SK-N-SH (cell line): Measurements from ENCODE around the gene VAMP3. TPM values are rescaled to one million over a fixed set of nuclear protein-coding genes. Genes with fewer than 3 reads are reported as not detected.

Experiments
- CTCF ChIA-PET: fragments of 300-600, 350-600 bp; formaldehyde crosslinking; extraction: SDS; loops from one replicate; lab custom pipeline; 2021; lab: Yijun Ruan, JAX
- POLR2A ChIA-PET: fragments of 350-600 bp; sonication (Branson Sonifier 250); formaldehyde crosslinking; extraction: SDS; loops from one replicate; lab custom pipeline; 2020; ENCODE audit warnings: antibody characterized with exemption, inconsistent platforms; lab: Yijun Ruan, JAX
- DNase-seq: peaks from one replicate; pipeline ENCODE4 v3.0.0; 2012
- H2AFZ ChIP-seq: fragments of 200-600 bp; sonication (generic); 2 replicates; pipeline ENCODE4 v1.8.1; 2016; ENCODE audit warnings: antibody characterized with exemption, mild to moderate bottlenecking, low read depth
- H3F3A ChIP-seq: fragments of 200-600 bp; sonication (generic); replicated peaks from 2 replicates; pipeline ENCODE3; 2016; ENCODE audit warnings: antibody characterized with exemption, mild to moderate bottlenecking; ENCODE audit not compliant: insufficient read depth
- H3K27ac ChIP-seq, 2 experiments: fragments of 200-500 bp in 1 of 2; fragments of 200-600 bp in 1 of 2; sonication (Bioruptor generic) in 1 of 2; sonication (generic), shearing (Covaris generic) in 1 of 2; 2 replicates each; pipeline versions ENCODE4 v1.5.1 to v1.6.1; 2014 to 2016; ENCODE audit warnings: low read depth in 2 of 2, inconsistent platforms in 1 of 2, low read length in 1 of 2, mild to moderate bottlenecking in 1 of 2, mixed read lengths in 1 of 2
- H3K27me3 ChIP-seq: fragments of 200-600 bp; sonication (generic), shearing (Covaris generic); 2 replicates; pipeline ENCODE4 v1.6.1; 2016; ENCODE audit warnings: mixed run types; ENCODE audit not compliant: insufficient read depth
- H3K36me3 ChIP-seq, 2 experiments: fragments of 200-500 bp in 1 of 2; fragments of 200-600 bp in 1 of 2; sonication (Bioruptor generic) in 1 of 2; sonication (generic) in 1 of 2; replicated peaks in 1 of 2; 2 replicates each; pipeline versions ENCODE3 to v1.5.1; 2014 to 2016; ENCODE audit warnings: low read length in 1 of 2, mild to moderate bottlenecking in 1 of 2; ENCODE audit not compliant: insufficient read depth in 2 of 2, control insufficient read depth in 1 of 2
- H3K4me1 ChIP-seq, 2 experiments: fragments of 200-500 bp in 1 of 2; fragments of 200-600 bp in 1 of 2; sonication (Bioruptor generic) in 1 of 2; sonication (generic), shearing (Covaris generic) in 1 of 2; 2 replicates each; pipeline versions ENCODE4 v1.5.1 to v1.6.1; 2014 to 2016; ENCODE audit warnings: low read depth in 1 of 2, low read length in 1 of 2, mixed run types in 1 of 2; ENCODE audit not compliant: insufficient read depth in 2 of 2, control insufficient read depth in 1 of 2
- H3K4me2 ChIP-seq: fragments of 200-600 bp; sonication (generic), shearing (Covaris generic); 2 replicates; pipeline ENCODE4 v1.6.1; 2017; ENCODE audit warnings: mixed run types
- H3K4me3 ChIP-seq, 2 experiments: fragments of 200-500 bp in 1 of 2; fragments of 200-600 bp in 1 of 2; sonication (Bioruptor generic) in 1 of 2; sonication (generic), shearing (Covaris generic) in 1 of 2; 2 replicates each; pipeline versions ENCODE4 v1.5.1 to v1.8.1; 2014 to 2016; ENCODE audit warnings: low read depth in 2 of 2, inconsistent platforms in 1 of 2, low read length in 1 of 2, mild to moderate bottlenecking in 1 of 2, mixed read lengths in 1 of 2, moderate library complexity in 1 of 2
- H3K79me2 ChIP-seq: fragments of 200-600 bp; sonication (generic); 2 replicates; pipeline ENCODE4 v1.8.1; 2017; ENCODE audit warnings: mild to moderate bottlenecking; ENCODE audit not compliant: insufficient read depth
- H3K9ac ChIP-seq: fragments of 200-600 bp; sonication (generic); 2 replicates; pipeline ENCODE4 v1.6.1; 2017; ENCODE audit warnings: mixed run types
- H3K9me2 ChIP-seq: fragments of 200-600 bp; sonication (generic); 2 replicates; pipeline ENCODE4 v1.6.1; 2017; ENCODE audit warnings: mixed run types
- H3K9me3 ChIP-seq: fragments of 200-600 bp; sonication (generic); 2 replicates; pipeline ENCODE4 v1.6.1; 2017; ENCODE audit warnings: mixed run types, mild to moderate bottlenecking, moderate library complexity
- H4K20me1 ChIP-seq: fragments of 200-600 bp; sonication (generic); 2 replicates; pipeline ENCODE4 v1.6.1; 2017; ENCODE audit warnings: mild to moderate bottlenecking, mixed run types; ENCODE audit not compliant: insufficient read depth
- ELF1 ChIP-seq: IDR thresholded peaks from 2 replicates; pipeline ENCODE4 v1.4.0; 2012
- EP300 ChIP-seq, 2 experiments: IDR thresholded peaks; 2 replicates each; pipeline versions ENCODE4 v1.4.0 to v1.6.1; 2012; ENCODE audit warnings: borderline replicate concordance in 1 of 2, low read depth in 1 of 2, low read length in 1 of 2
- FOSL2 ChIP-seq: IDR thresholded peaks from 2 replicates; pipeline ENCODE4 v1.4.0; 2012; ENCODE audit warnings: low read depth, mild to moderate bottlenecking, moderate library complexity, borderline replicate concordance
- FOXJ3 ChIP-seq: sonication (generic); formaldehyde crosslinking; IDR thresholded peaks from 2 replicates; pipeline ENCODE4 v1.5.1; 2020; ENCODE audit warnings: mild to moderate bottlenecking, missing genetic modification reagents
- FOXM1 ChIP-seq: IDR thresholded peaks from 2 replicates; pipeline ENCODE4 v1.4.0; 2012; ENCODE audit warnings: low read depth, mild to moderate bottlenecking
- MEF2A ChIP-seq: IDR thresholded peaks from 2 replicates; pipeline ENCODE4 v1.4.0; 2012; ENCODE audit warnings: low read depth, borderline replicate concordance
- MXI1 ChIP-seq: IDR thresholded peaks from 2 replicates; pipeline ENCODE4 v1.6.1; 2012; ENCODE audit warnings: mild to moderate bottlenecking, low read depth, low read length, improper control_type of control experiment
- NFIC ChIP-seq: IDR thresholded peaks from 2 replicates; pipeline ENCODE4 v1.4.0; 2012; ENCODE audit warnings: borderline replicate concordance
- RCOR1 ChIP-seq: fragments of 150-350 bp; IDR thresholded peaks from 2 replicates; pipeline ENCODE4 v1.6.1; 2017; ENCODE audit warnings: antibody characterized with exemption, low read length
- RXRA ChIP-seq: IDR thresholded peaks from 2 replicates; pipeline ENCODE4 v1.4.0; 2012; ENCODE audit warnings: low read depth, mild to moderate bottlenecking, borderline replicate concordance
- TAF1 ChIP-seq: IDR thresholded peaks from 2 replicates; pipeline ENCODE4 v1.6.1; 2012; ENCODE audit warnings: low read depth, mild to moderate bottlenecking, low read length, moderate library complexity, borderline replicate concordance
- TCF12 ChIP-seq: IDR thresholded peaks from 2 replicates; pipeline ENCODE4 v1.4.0; 2012
- TEAD4 ChIP-seq: IDR thresholded peaks from 2 replicates; pipeline ENCODE4 v1.4.0; 2012; ENCODE audit warnings: mild to moderate bottlenecking, borderline replicate concordance; ENCODE audit not compliant: insufficient read depth
- WGBS: methylation state at CpG from one replicate; pipeline ENCODE4 v1.1.6; 2017; ENCODE audit warnings: low lambda C conversion rate; 5-methylcytosine and 5-hydroxymethylcytosine counted together
- polyA plus RNA-seq, 3 experiments: library from polyadenylated mRNA; depleted of rRNA; stranded (reverse); fragments of >200 nt; gene quantifications; 2 replicates each; pipeline ENCODE4 v1.2.3, GENCODE V29; 2012
- TF ChIP-seq, protein P1 (sequence below): IDR thresholded peaks from 2 replicates; pipeline ENCODE4 v1.6.1; 2012; ENCODE audit warnings: mild to moderate bottlenecking, low read depth, low read length, moderate library complexity
- TF ChIP-seq, protein P2 (sequence below): IDR thresholded peaks from 2 replicates; pipeline ENCODE4 v1.4.0; 2012; ENCODE audit warnings: low read depth
- TF ChIP-seq, protein P3 (sequence below): fragments of 150-350 bp; IDR thresholded peaks from 2 replicates; pipeline ENCODE4 v1.6.1; 2017; ENCODE audit warnings: antibody characterized with exemption, low read length, low read depth, borderline replicate concordance
- TF ChIP-seq, protein P4 (sequence below): IDR thresholded peaks from 2 replicates; pipeline ENCODE4; 2012
- TF ChIP-seq, protein P5 (sequence below): fragments of 200-600 bp; sonication (generic); IDR thresholded peaks from 2 replicates; pipeline ENCODE4 v1.6.1; 2017; ENCODE audit warnings: antibody characterized with exemption, mild to moderate bottlenecking, moderate library complexity

The VAMP3 gene
- polyA plus RNA-seq, 1 of the 3 experiments (the other 2 are of a cell fraction): 96.4 TPM

DNA sequence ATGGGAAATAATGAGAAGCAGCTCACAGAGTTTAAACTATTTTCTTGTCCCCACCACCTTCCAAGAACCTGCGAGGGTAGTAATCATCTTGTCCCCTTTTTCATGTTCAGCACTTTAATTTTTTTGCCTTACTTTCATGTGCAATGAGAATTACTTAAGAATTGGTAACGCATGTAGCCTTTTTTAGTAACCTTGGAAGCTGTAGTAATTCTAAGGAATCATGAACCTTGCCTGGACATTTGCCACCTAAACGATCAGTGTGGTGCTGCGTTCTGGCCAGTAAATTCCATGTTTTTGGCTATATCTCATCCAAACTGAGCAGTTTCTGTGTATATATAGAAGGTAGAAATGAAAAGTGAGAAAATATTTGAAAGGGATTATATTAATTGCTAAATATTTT is 3.9 kb upstream of the VAMP3 start:
- Histone ChIP-seq H3K79me2 (peaks cover 9% of the 10 kb centered on the region), H3K4me2 (no peak overlapping the region), H3F3A (no peaks in the 10 kb centered on the region), H4K20me1 (peaks cover under 1% of the 10 kb centered on the region), H3K4me1 (peaks cover under 1 to 15% of the 10 kb centered on the region in 2 experiments; a peak in 2 of 4 replicates), H3K27me3 (no peaks in the 10 kb centered on the region), H3K36me3 (peaks cover 0 to 3% of the 10 kb centered on the region in 2 experiments), H3K9me3 (no peaks in the 10 kb centered on the region), H3K9me2 (no peaks in the 10 kb centered on the region), H3K9ac (no peak overlapping the region), H2AFZ (no peak overlapping the region), H3K4me3 (no peak overlapping the region), H3K27ac (no peak overlapping the region)
- DNase-seq: no peak
- TF ChIP-seq, protein P1, sequence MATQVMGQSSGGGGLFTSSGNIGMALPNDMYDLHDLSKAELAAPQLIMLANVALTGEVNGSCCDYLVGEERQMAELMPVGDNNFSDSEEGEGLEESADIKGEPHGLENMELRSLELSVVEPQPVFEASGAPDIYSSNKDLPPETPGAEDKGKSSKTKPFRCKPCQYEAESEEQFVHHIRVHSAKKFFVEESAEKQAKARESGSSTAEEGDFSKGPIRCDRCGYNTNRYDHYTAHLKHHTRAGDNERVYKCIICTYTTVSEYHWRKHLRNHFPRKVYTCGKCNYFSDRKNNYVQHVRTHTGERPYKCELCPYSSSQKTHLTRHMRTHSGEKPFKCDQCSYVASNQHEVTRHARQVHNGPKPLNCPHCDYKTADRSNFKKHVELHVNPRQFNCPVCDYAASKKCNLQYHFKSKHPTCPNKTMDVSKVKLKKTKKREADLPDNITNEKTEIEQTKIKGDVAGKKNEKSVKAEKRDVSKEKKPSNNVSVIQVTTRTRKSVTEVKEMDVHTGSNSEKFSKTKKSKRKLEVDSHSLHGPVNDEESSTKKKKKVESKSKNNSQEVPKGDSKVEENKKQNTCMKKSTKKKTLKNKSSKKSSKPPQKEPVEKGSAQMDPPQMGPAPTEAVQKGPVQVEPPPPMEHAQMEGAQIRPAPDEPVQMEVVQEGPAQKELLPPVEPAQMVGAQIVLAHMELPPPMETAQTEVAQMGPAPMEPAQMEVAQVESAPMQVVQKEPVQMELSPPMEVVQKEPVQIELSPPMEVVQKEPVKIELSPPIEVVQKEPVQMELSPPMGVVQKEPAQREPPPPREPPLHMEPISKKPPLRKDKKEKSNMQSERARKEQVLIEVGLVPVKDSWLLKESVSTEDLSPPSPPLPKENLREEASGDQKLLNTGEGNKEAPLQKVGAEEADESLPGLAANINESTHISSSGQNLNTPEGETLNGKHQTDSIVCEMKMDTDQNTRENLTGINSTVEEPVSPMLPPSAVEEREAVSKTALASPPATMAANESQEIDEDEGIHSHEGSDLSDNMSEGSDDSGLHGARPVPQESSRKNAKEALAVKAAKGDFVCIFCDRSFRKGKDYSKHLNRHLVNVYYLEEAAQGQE: no peak
- POLR2A ChIA-PET: no interaction called here
- CTCF ChIA-PET: interaction anchor here (1.6 to 14.6 kb wide), 3 partner anchors 14 to 136 kb away, joined by 3 to 139 read pairs (median 112); no protein-coding TSS in a partner anchor
- 71% methylated on average over 4 of the region's 4 CpGs for WGBS

DNA sequence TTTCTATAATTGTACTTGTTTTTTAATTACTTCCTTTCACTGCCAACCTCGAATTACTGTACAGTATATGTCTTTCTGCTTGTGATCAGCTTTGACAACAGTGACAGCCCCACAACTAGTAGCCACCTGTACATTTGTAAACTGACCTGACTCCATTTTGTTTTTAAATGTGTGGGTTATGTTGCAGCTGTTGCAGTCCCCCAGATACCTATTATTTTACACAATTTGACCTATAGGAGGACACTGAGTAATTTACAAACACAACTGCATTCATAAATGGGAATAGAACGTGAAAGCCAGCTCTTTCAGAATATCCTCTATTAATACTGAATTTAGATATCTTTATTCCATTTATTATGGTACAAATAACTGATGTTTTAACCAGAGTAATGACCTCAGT is 2.5 kb upstream of the VAMP3 start:
- no peak overlapping the region for H3K9ac ChIP-seq
- no peaks in the 10 kb centered on the region for H3K9me3 ChIP-seq
- H3K4me3 ChIP-seq: no peak overlapping the region
- no peak for DNase-seq
- no peaks in the 10 kb centered on the region for H3F3A ChIP-seq
- no peak for TF ChIP-seq EP300 (IDR thresholded peaks at IDR 0.05; ENCODE audit: borderline replicate concordance in 1 of 2, low read depth in 1 of 2, low read length in 1 of 2)
- no peak for TF ChIP-seq RXRA
- no peak for TF ChIP-seq RCOR1
- no peak for TF ChIP-seq MXI1
- TF ChIP-seq TEAD4: no peak
- TF ChIP-seq TCF12: no peak
- TF ChIP-seq, protein P2, sequence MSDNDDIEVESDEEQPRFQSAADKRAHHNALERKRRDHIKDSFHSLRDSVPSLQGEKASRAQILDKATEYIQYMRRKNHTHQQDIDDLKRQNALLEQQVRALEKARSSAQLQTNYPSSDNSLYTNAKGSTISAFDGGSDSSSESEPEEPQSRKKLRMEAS: no peak
- TF ChIP-seq, protein P3, sequence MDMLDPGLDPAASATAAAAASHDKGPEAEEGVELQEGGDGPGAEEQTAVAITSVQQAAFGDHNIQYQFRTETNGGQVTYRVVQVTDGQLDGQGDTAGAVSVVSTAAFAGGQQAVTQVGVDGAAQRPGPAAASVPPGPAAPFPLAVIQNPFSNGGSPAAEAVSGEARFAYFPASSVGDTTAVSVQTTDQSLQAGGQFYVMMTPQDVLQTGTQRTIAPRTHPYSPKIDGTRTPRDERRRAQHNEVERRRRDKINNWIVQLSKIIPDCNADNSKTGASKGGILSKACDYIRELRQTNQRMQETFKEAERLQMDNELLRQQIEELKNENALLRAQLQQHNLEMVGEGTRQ: no peak
- TF ChIP-seq FOSL2: no peak
- no peak for TF ChIP-seq MEF2A
- no peak for TF ChIP-seq FOXM1
- TF ChIP-seq FOXJ3 (CRISPR knock-in tag): no peak
- no peak for TF ChIP-seq TAF1
- TF ChIP-seq NFIC: no peak
- TF ChIP-seq, protein P4, sequence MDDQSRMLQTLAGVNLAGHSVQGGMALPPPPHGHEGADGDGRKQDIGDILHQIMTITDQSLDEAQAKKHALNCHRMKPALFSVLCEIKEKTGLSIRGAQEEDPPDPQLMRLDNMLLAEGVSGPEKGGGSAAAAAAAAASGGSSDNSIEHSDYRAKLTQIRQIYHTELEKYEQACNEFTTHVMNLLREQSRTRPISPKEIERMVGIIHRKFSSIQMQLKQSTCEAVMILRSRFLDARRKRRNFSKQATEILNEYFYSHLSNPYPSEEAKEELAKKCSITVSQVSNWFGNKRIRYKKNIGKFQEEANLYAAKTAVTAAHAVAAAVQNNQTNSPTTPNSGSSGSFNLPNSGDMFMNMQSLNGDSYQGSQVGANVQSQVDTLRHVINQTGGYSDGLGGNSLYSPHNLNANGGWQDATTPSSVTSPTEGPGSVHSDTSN: no peak
- TF ChIP-seq, protein P5, sequence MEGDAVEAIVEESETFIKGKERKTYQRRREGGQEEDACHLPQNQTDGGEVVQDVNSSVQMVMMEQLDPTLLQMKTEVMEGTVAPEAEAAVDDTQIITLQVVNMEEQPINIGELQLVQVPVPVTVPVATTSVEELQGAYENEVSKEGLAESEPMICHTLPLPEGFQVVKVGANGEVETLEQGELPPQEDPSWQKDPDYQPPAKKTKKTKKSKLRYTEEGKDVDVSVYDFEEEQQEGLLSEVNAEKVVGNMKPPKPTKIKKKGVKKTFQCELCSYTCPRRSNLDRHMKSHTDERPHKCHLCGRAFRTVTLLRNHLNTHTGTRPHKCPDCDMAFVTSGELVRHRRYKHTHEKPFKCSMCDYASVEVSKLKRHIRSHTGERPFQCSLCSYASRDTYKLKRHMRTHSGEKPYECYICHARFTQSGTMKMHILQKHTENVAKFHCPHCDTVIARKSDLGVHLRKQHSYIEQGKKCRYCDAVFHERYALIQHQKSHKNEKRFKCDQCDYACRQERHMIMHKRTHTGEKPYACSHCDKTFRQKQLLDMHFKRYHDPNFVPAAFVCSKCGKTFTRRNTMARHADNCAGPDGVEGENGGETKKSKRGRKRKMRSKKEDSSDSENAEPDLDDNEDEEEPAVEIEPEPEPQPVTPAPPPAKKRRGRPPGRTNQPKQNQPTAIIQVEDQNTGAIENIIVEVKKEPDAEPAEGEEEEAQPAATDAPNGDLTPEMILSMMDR: no peak
- TF ChIP-seq ELF1: no peak
- TF ChIP-seq, all 33 proteins: peak for 0
- WGBS: 47% methylated on average over 2 of the region's 2 CpGs
- H2AFZ ChIP-seq: peak overlapping the region; percentile 22; the same call in 1 of the 2 replicates
- H3K4me1 ChIP-seq: peaks cover 5 to 19% of the 10 kb centered on the region in 2 experiments; a peak in 3 of 4 replicates
- H3K27ac ChIP-seq: no peak overlapping the region
- H3K4me2 ChIP-seq: no peak overlapping the region
- peaks cover 13% of the 10 kb centered on the region for H4K20me1 ChIP-seq
- H3K36me3 ChIP-seq: peaks cover 5 to 10% of the 10 kb centered on the region in 2 experiments
- CTCF ChIA-PET: interaction anchor here (1.0 to 14.6 kb wide), 4 partner anchors 16 to 133 kb away, joined by 3 to 139 read pairs (median 58); no protein-coding TSS in a partner anchor
- H3K79me2 ChIP-seq: peaks cover 23% of the 10 kb centered on the region
- H3K9me2 ChIP-seq: no peaks in the 10 kb centered on the region
- POLR2A ChIA-PET: interaction anchor here (2.0 kb wide), 1 partner anchor 99 kb away, joined by 8 read pairs; no protein-coding TSS in a partner anchor
- H3K27me3 ChIP-seq: no peaks in the 10 kb centered on the region
